A673 (cell line): ENCODE measurements around the gene PTGES2. TPM values are rescaled to one million over a fixed set of nuclear protein-coding genes. Genes with fewer than 3 reads are reported as not detected.

Source experiments
- BruUV-seq: library from RNA; stranded (reverse); fragments of 400-500 nt; replicated peaks from 2 replicates; lab custom pipeline; 2021; lab: Mats Ljungman, UMichigan
- CTCF ChIA-PET: fragments of 300-600 bp; sonication (Branson Sonifier 250); formaldehyde crosslinking; loops from one replicate; lab custom pipeline; 2022; ENCODE audit warnings: antibody characterized with exemption; lab: Charles Lee
- POLR2A ChIA-PET: fragments of 300-600 bp; sonication (Branson Sonifier 250); formaldehyde crosslinking; loops from one replicate; lab custom pipeline; 2022; ENCODE audit warnings: antibody characterized with exemption; ENCODE audit not compliant: low non-redundant PET; lab: Charles Lee
- DNase-seq: peaks from one replicate; pipeline ENCODE4 v3.0.0-alpha.2; 2015; ENCODE audit warnings: low spot score
- H3K27ac ChIP-seq: fragments of 200-600 bp; sonication (generic); 2 replicates; pipeline ENCODE4 v1.5.1; 2016; ENCODE audit warnings: mixed run types, low read depth, mild to moderate bottlenecking, mixed read lengths, antibody characterized with exemption, low read length; ENCODE audit not compliant: poor library complexity, severe bottlenecking
- H3K27me3 ChIP-seq: fragments of 200-600 bp; sonication (generic); replicated peaks from 2 replicates; pipeline ENCODE4 v1.6.1; 2017; ENCODE audit warnings: mixed run types, low read depth, mild to moderate bottlenecking, mixed read lengths, antibody characterized with exemption, low read length; ENCODE audit not compliant: insufficient read depth, poor library complexity
- H3K36me3 ChIP-seq: fragments of 200-600 bp; sonication (generic); 2 replicates; pipeline ENCODE4 v1.6.1; 2016; ENCODE audit warnings: mixed run types, mild to moderate bottlenecking, mixed read lengths, antibody characterized with exemption, low read length; ENCODE audit not compliant: insufficient read depth, poor library complexity, severe bottlenecking
- H3K4me1 ChIP-seq: fragments of 200-600 bp; sonication (generic); 2 replicates; pipeline ENCODE4 v1.6.1; 2017; ENCODE audit warnings: mixed run types, mild to moderate bottlenecking, mixed read lengths, antibody characterized with exemption, low read length; ENCODE audit not compliant: insufficient read depth, poor library complexity, severe bottlenecking
- H3K4me3 ChIP-seq: fragments of 200-600 bp; sonication (generic); 2 replicates; pipeline ENCODE4 v1.5.1; 2016; ENCODE audit warnings: low read depth, mixed run types, mild to moderate bottlenecking, mixed read lengths, low read length; ENCODE audit not compliant: poor library complexity, severe bottlenecking
- H3K9me3 ChIP-seq: fragments of 200-600 bp; sonication (generic); 2 replicates; pipeline ENCODE4 v1.6.1; 2016; ENCODE audit warnings: mixed run types, low read depth, mild to moderate bottlenecking, mixed read lengths, antibody characterized with exemption, low read length; ENCODE audit not compliant: poor library complexity, severe bottlenecking
- CTCF ChIP-seq: fragments of 300-800, 200-600 bp; sonication (generic); conservative IDR thresholded peaks from 2 replicates; pipeline ENCODE4 v1.5.1; 2017; ENCODE audit warnings: low read depth, mild to moderate bottlenecking, antibody characterized with exemption, low read length, moderate library complexity, mixed read lengths
- EZH2 ChIP-seq: fragments of 200-600 bp; sonication (generic); IDR thresholded peaks from 2 replicates; pipeline ENCODE4 v1.6.1; 2017; ENCODE audit warnings: borderline replicate concordance, low read depth, mild to moderate bottlenecking, mixed read lengths, antibody characterized with exemption, low read length; ENCODE audit not compliant: poor library complexity, severe bottlenecking
- intact Hi-C: fragments of 100-400 bp; cut with micrococcal nuclease; formaldehyde crosslinking; loops from one replicate; pipeline ENCODE4 v1.10.0; 2022; ENCODE audit not compliant: unreplicated experiment
- total RNA-seq: library from RNA; stranded (reverse); gene quantifications from 2 replicates; pipeline ENCODE4 v1.2.3, GENCODE V29; 2021

Gene PTGES2
- total RNA-seq, 1 experiment from 2014 or later: 122 TPM

GRCh38 chr9:128089299-128089698 lies 38.2 kb downstream of the PTGES2 start:
- Histone ChIP-seq H3K9me3 (no peaks in the 10 kb centered on the region), H3K27ac (no peak overlapping the region), H3K27me3 (no peaks in the 10 kb centered on the region), H3K36me3 (peaks cover 13% of the 10 kb centered on the region), H3K4me1 (peaks cover 38% of the 10 kb centered on the region), H3K4me3 (no peak overlapping the region)
- DNase-seq: no peak
- ChIA-PET POLR2A (no interaction called here), CTCF (interaction anchor here (0.7 kb wide), 1 partner anchor 39 kb away, joined by 3 read pairs; no protein-coding TSS in a partner anchor)
- TF ChIP-seq CTCF (no peak), EZH2 (no peak)
- intact Hi-C loops: no loop called here
- no TSS peak for BruUV-seq

- DNase-seq: no peak
- ChIA-PET CTCF (no interaction called here), POLR2A (interaction anchor here (0.6 kb wide), 1 partner anchor 331 kb away, joined by 3 read pairs; no protein-coding TSS in a partner anchor)
- H3K27ac ChIP-seq: peak overlapping the region; percentile 32
- H3K27me3 ChIP-seq: no peaks in the 10 kb centered on the region
- H3K36me3 ChIP-seq: peaks cover 13% of the 10 kb centered on the region
- H3K9me3 ChIP-seq: no peaks in the 10 kb centered on the region
- BruUV-seq: no TSS peak
- no peak overlapping the region for H3K4me3 ChIP-seq
- intact Hi-C loops: no loop called here
- TF ChIP-seq CTCF (no peak), EZH2 (no peak)
- peaks cover 32% of the 10 kb centered on the region for H3K4me1 ChIP-seq
Observed at GRCh38 chr9:128088253-128088945, 39.1 kb downstream of the PTGES2 start.

- intact Hi-C loops: no loop called here
- no TSS peak for BruUV-seq
- Histone ChIP-seq H3K27me3 (no peaks in the 10 kb centered on the region), H3K27ac (no peak overlapping the region), H3K9me3 (no peaks in the 10 kb centered on the region), H3K4me1 (peaks cover 21% of the 10 kb centered on the region), H3K4me3 (no peak overlapping the region), H3K36me3 (peaks cover 13% of the 10 kb centered on the region)
- ChIA-PET CTCF (no interaction called here), POLR2A (no interaction called here)
- no peak for DNase-seq
- TF ChIP-seq CTCF (no peak), EZH2 (no peak)
Observed at GRCh38 chr9:128087262-128087661, 40.3 kb downstream of the PTGES2 start.
